ENCODE measurements around the gene METTL22.
A peak's percentile ranks its signal among the peaks of the same experiment; 100 is the strongest.

The METTL22 gene

GRCh38 chr16:8668113-8668512, 46.6 kb downstream of the METTL22 start:
- DNase-seq, result no peak

GRCh38 chr16:8669481-8669880, 48.0 kb downstream of the METTL22 start:
- DNase-seq, result no peak

- no peak for DNase-seq
Measured at GRCh38 chr16:8670014-8670560, 48.6 kb downstream of the METTL22 start.

- no peak for DNase-seq
Measured at GRCh38 chr16:8673611-8674412, 52.3 kb downstream of the METTL22 start.

- peak; percentile 15 for DNase-seq
Measured at GRCh38 chr16:8674413-8675022, 53.0 kb downstream of the METTL22 start, which contains the start of gene ABAT. TSS of gene ABAT (plus strand) at chr16:8674617. CDS start at chr16:8735740, 61,123 bp downstream.

- DNase-seq, result no peak
Measured at GRCh38 chr16:8675183-8676159, 54.0 kb downstream of the METTL22 start.

GRCh38 chr16:8676160-8676547, 54.7 kb downstream of the METTL22 start:
- no peak for DNase-seq

- no peak for DNase-seq
Measured at GRCh38 chr16:8676737-8677375, 55.4 kb downstream of the METTL22 start.

- no peak for DNase-seq
Measured at GRCh38 chr16:8677481-8677880, 56.0 kb downstream of the METTL22 start.

- DNase-seq, result no peak
Measured at GRCh38 chr16:8678068-8678927, 56.8 kb downstream of the METTL22 start.

- no peak for DNase-seq
Measured at GRCh38 chr16:8679151-8679550, 57.7 kb downstream of the METTL22 start.

- DNase-seq, result no peak
Measured at GRCh38 chr16:8682551-8683259, 61.2 kb downstream of the METTL22 start.

- DNase-seq, result no peak
Measured at GRCh38 chr16:8683640-8684039, 62.1 kb downstream of the METTL22 start.

GRCh38 chr16:8685617-8686016, 64.1 kb downstream of the METTL22 start:
- DNase-seq, result no peak

GRCh38 chr16:8686031-8686621, 64.6 kb downstream of the METTL22 start:
- DNase-seq, result peak; percentile 77

GRCh38 chr16:8686879-8687278, 65.4 kb downstream of the METTL22 start:
- DNase-seq, result peak; percentile 71

GRCh38 chr16:8689686-8690085, 68.2 kb downstream of the METTL22 start:
- DNase-seq, result no peak

- DNase-seq, result no peak
Measured at GRCh38 chr16:8691728-8692127, 70.2 kb downstream of the METTL22 start.

GRCh38 chr16:8694795-8695728, 73.6 kb downstream of the METTL22 start:
- no peak for DNase-seq

All from NCI-H2029 treated with DMSO at 0.1 percent for 48 hours (cell line).